B cell (primary cell): ENCODE results near the gene RANBP10. TPM values are rescaled to one million over a fixed set of nuclear protein-coding genes. Genes with fewer than 3 reads are reported as not detected.

Experiments used
- ATAC-seq: fragments of 200-7000 bp; cut with Tn5 transposase; one replicate; pipeline ENCODE4 v1.10.0; 2021; ENCODE audit warnings: low read depth, mild to moderate bottlenecking, moderate number of reproducible peaks, moderate library complexity
- CTCF ChIA-PET: fragments of 350-600 bp; sonication (Branson Sonifier 250); formaldehyde crosslinking; loops from one replicate; lab custom pipeline; 2021; ENCODE audit warnings: antibody characterized with exemption, inconsistent platforms; lab: Charles Lee
- POLR2A ChIA-PET: fragments of 350-600 bp; sonication (Branson Sonifier 250); formaldehyde crosslinking; loops from one replicate; lab custom pipeline; 2021; ENCODE audit warnings: antibody characterized with exemption; lab: Charles Lee
- DNase-seq: peaks from one replicate; pipeline ENCODE4 v3.0.0; 2013
- H2AFZ ChIP-seq: 2 replicates; pipeline ENCODE4 v1.6.1; 2012; ENCODE audit warnings: mild to moderate bottlenecking, low read depth, low read length; ENCODE audit not compliant: insufficient read depth, poor library complexity, severe bottlenecking
- H3K27ac ChIP-seq, 2 donors: 1 replicate in 1 of 2; 2 replicates in 1 of 2; pipeline ENCODE4 v1.5.1; 2012 to 2013; ENCODE audit warnings: low read length in 2 of 2, mild to moderate bottlenecking in 2 of 2, moderate library complexity in 1 of 2
- H3K27me3 ChIP-seq, 4 experiments: fragments of 200-600 bp in 1 of 4; sonication (generic) in 1 of 4; replicated peaks in 1 of 4; 1 replicate in 2 of 4; 2 replicates in 2 of 4; pipeline versions ENCODE4 v1.6.1 to v1.7.0; 2013 to 2016; ENCODE audit warnings: low read length in 3 of 4, mild to moderate bottlenecking in 2 of 4, mixed read lengths in 1 of 4, moderate library complexity in 1 of 4; ENCODE audit not compliant: insufficient read depth in 4 of 4, control insufficient read depth in 3 of 4; ENCODE audit errors: control extremely low read depth in 1 of 4
- H3K36me3 ChIP-seq, 2 experiments: replicated peaks in 1 of 2; 1 replicate in 1 of 2; 2 replicates in 1 of 2; pipeline versions ENCODE4 v1.6.1 to v1.7.1; 2013; ENCODE audit warnings: low read length in 1 of 2; ENCODE audit not compliant: insufficient read depth in 2 of 2, control insufficient read depth in 1 of 2; ENCODE audit errors: control extremely low read depth in 1 of 2, extremely low read depth in 1 of 2
- H3K4me1 ChIP-seq, 2 donors: fragments of 200-600 bp in 1 of 2; sonication (generic) in 1 of 2; 1 replicate in 1 of 2; 2 replicates in 1 of 2; pipeline versions ENCODE4 v1.5.1 to v1.6.1; 2013 to 2017; ENCODE audit warnings: low read length in 2 of 2; ENCODE audit not compliant: control insufficient read depth in 2 of 2, insufficient read depth in 2 of 2
- H3K4me2 ChIP-seq: replicated peaks from 2 replicates; pipeline ENCODE3; 2012; ENCODE audit warnings: mild to moderate bottlenecking, low read depth, low read length; ENCODE audit not compliant: poor library complexity, severe bottlenecking
- H3K4me3 ChIP-seq, 5 experiments: fragments of 200-600 bp in 1 of 5; sonication (generic) in 1 of 5; 1 replicate in 3 of 5; 2 replicates in 2 of 5; pipeline versions ENCODE4 v1.5.1 to v1.7.0; 2011 to 2016; ENCODE audit warnings: low read length in 4 of 5, mild to moderate bottlenecking in 4 of 5, low read depth in 2 of 5, control low read depth in 1 of 5, moderate library complexity in 1 of 5; ENCODE audit not compliant: insufficient read depth in 1 of 5; ENCODE audit errors: control extremely low read depth in 1 of 5, extremely low read depth in 1 of 5
- H3K79me2 ChIP-seq: fragments of 200-600 bp; sonication (generic); one replicate; pipeline ENCODE4 v1.6.0; 2016; ENCODE audit warnings: low read length; ENCODE audit not compliant: control insufficient read depth, insufficient read depth
- H3K9ac ChIP-seq: fragments of 200-600 bp; sonication (generic); 2 replicates; pipeline ENCODE4 v1.6.1; 2017; ENCODE audit warnings: mild to moderate bottlenecking, low read length, moderate library complexity
- H3K9me3 ChIP-seq, 3 donors: one replicate each; pipeline versions ENCODE4 v1.6.1 to v1.7.1; 2013; ENCODE audit warnings: low read length in 2 of 3; ENCODE audit not compliant: control insufficient read depth in 2 of 3, insufficient read depth in 1 of 3; ENCODE audit errors: control extremely low read depth in 1 of 3
- H4K20me1 ChIP-seq: 2 replicates; pipeline ENCODE4 v1.6.0; 2012; ENCODE audit warnings: mild to moderate bottlenecking, low read length; ENCODE audit not compliant: insufficient read depth, control insufficient read depth, poor library complexity, severe bottlenecking
- H3K27ac Mint-ChIP-seq: one replicate; pipeline ENCODE4 v1.8.0; 2021; ENCODE audit warnings: mixed read lengths
- H3K27me3 Mint-ChIP-seq: one replicate; pipeline ENCODE4 v1.8.0; 2021; ENCODE audit warnings: mixed read lengths
- H3K4me1 Mint-ChIP-seq: one replicate; pipeline ENCODE4 v1.8.0; 2021; ENCODE audit warnings: mixed read lengths
- H3K4me3 Mint-ChIP-seq: one replicate; pipeline ENCODE4 v1.8.0; 2021; ENCODE audit warnings: mixed read lengths
- H3K9me3 Mint-ChIP-seq: one replicate; pipeline ENCODE4 v1.8.0; 2022; ENCODE audit warnings: mixed read lengths; ENCODE audit not compliant: insufficient read depth
- EZH2 ChIP-seq: IDR thresholded peaks from 2 replicates; pipeline ENCODE4 v1.6.1; 2012; ENCODE audit warnings: borderline replicate concordance, low read depth, mild to moderate bottlenecking, moderate library complexity, low read length; ENCODE audit not compliant: insufficient read depth, poor library complexity, severe bottlenecking
- WGBS: methylation state at CpG from one replicate; pipeline ENCODE4 v1.1.5; 2013; ENCODE audit warnings: missing lambda C conversion rate; ENCODE audit not compliant: insufficient coverage; 5-methylcytosine and 5-hydroxymethylcytosine counted together
- intact Hi-C: fragments of 100-400 bp; cut with micrococcal nuclease; formaldehyde crosslinking; loops from one replicate; pipeline ENCODE4 v1.10.0; 2022
- polyA plus RNA-seq: library from polyadenylated mRNA; depleted of rRNA; stranded (reverse); fragments of >200 nt; gene quantifications from 2 replicates; pipeline ENCODE4 v1.2.3, GENCODE V29; 2012
- total RNA-seq, 2 donors: library from RNA; stranded (reverse); fragments of 120-200 nt in 1 of 2; gene quantifications; 1 replicate in 1 of 2; 2 replicates in 1 of 2; pipeline versions ENCODE4 v1.2.3 to v1.2.4, GENCODE V29; 2013 to 2022
- TF ChIP-seq, protein P1 (sequence below): fragments of 200-600 bp; IDR thresholded peaks from one replicate; pipeline ENCODE4 v1.8.0; 2022; ENCODE audit warnings: antibody characterized with exemption, mild to moderate bottlenecking

RANBP10 gene
- total and polyA plus RNA-seq, 2 donors (not counting 1 experiment from before 2014, with no cell fraction given), result 29.0 to 32.2 TPM

DNA sequence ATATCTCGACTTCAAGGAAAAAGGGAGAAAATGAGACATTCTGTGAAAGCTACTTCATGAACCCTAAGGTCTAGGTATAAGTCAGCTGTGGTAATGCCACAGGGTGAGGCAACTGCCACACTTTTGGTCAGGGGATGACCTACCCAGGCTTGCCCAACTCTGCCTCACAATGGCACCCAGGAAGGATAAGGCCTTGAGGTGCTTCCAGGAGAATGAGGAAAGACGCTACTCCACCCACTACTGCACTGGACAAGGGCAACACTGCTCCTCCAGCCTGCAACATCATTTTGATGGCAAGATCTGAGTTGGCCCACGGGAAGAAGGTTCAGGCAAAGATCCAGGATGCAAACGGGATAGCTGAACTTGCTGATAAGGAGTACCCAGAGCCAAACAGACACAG is 65.2 kb downstream of the RANBP10 start:
- peaks cover 2 to 54% of the 10 kb centered on the region in 2 experiments for H3K36me3 ChIP-seq
- DNase-seq (no peak), ATAC-seq (no peak)
- intact Hi-C loops, result no loop called here
- no peaks in the 10 kb centered on the region for H3K4me1 Mint-ChIP-seq
- no peak overlapping the region for H3K27ac Mint-ChIP-seq
- H3K4me1 ChIP-seq, result no peaks in the 10 kb centered on the region
- H3K79me2 ChIP-seq, result peaks cover 39% of the 10 kb centered on the region
- peaks cover 14% of the 10 kb centered on the region for H4K20me1 ChIP-seq
- no peaks in the 10 kb centered on the region for H3K27me3 ChIP-seq
- H3K4me2 ChIP-seq, result no peak overlapping the region
- H3K4me3 Mint-ChIP-seq, result no peak overlapping the region
- no peak for TF ChIP-seq EZH2
- TF ChIP-seq, protein P1, sequence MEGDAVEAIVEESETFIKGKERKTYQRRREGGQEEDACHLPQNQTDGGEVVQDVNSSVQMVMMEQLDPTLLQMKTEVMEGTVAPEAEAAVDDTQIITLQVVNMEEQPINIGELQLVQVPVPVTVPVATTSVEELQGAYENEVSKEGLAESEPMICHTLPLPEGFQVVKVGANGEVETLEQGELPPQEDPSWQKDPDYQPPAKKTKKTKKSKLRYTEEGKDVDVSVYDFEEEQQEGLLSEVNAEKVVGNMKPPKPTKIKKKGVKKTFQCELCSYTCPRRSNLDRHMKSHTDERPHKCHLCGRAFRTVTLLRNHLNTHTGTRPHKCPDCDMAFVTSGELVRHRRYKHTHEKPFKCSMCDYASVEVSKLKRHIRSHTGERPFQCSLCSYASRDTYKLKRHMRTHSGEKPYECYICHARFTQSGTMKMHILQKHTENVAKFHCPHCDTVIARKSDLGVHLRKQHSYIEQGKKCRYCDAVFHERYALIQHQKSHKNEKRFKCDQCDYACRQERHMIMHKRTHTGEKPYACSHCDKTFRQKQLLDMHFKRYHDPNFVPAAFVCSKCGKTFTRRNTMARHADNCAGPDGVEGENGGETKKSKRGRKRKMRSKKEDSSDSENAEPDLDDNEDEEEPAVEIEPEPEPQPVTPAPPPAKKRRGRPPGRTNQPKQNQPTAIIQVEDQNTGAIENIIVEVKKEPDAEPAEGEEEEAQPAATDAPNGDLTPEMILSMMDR, result no peak
- no peak overlapping the region for H3K27ac ChIP-seq
- WGBS, result 98% methylated on average over 4 of the region's 4 CpGs
- H3K4me3 ChIP-seq, result no peak overlapping the region
- H2AFZ ChIP-seq, result no peak overlapping the region
- POLR2A ChIA-PET, result interaction anchor here (0.6 kb wide), 1 partner anchor 19 kb away, joined by 9 read pairs; no protein-coding TSS in a partner anchor
- no peaks in the 10 kb centered on the region for H3K27me3 Mint-ChIP-seq
- H3K9me3 ChIP-seq, result no peaks in the 10 kb centered on the region
- CTCF ChIA-PET, result no interaction called here
- H3K9ac ChIP-seq, result no peak overlapping the region
- no peaks in the 10 kb centered on the region for H3K9me3 Mint-ChIP-seq

DNA sequence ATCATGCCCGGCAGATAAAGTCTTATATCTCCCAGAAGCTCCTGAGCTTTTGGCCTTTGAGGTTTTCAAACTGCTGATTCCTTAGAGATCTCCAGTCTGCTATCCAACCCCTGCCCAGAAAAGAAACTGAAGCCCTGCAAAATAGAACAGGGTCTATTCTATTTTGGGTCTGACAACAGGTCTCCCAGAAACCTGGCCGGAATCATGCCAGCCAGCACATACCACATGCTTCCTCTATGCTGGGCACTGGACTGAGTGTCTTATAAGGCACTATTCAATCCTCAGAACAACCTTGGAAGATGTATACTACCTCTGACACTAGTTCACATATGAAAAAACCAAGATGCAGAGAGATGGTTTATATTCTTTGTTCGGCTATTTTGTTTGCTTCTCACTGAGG is 66.0 kb downstream of the RANBP10 start:
- intact Hi-C loops, result no loop called here
- no peaks in the 10 kb centered on the region for H3K9me3 Mint-ChIP-seq
- Histone ChIP-seq H3K9ac (no peak overlapping the region), H3K4me2 (no peak overlapping the region), H3K36me3 (peaks cover 2 to 54% of the 10 kb centered on the region in 2 experiments), H4K20me1 (peaks cover 14% of the 10 kb centered on the region), H3K27ac (no peak overlapping the region), H3K27me3 (no peaks in the 10 kb centered on the region), H3K79me2 (peaks cover 36% of the 10 kb centered on the region), H3K4me3 (no peak overlapping the region), H3K4me1 (no peaks in the 10 kb centered on the region), H2AFZ (no peak overlapping the region), H3K9me3 (no peaks in the 10 kb centered on the region)
- H3K27me3 Mint-ChIP-seq, result no peaks in the 10 kb centered on the region
- POLR2A ChIA-PET, result interaction anchor here (0.6 to 0.7 kb wide), 2 partner anchors 13 to 19 kb away, joined by 3 to 9 read pairs; no protein-coding TSS in a partner anchor
- TF ChIP-seq, protein P1, result no peak
- TF ChIP-seq EZH2, result no peak
- no peak overlapping the region for H3K4me3 Mint-ChIP-seq
- no peaks in the 10 kb centered on the region for H3K4me1 Mint-ChIP-seq
- no peak for ATAC-seq
- no peak overlapping the region for H3K27ac Mint-ChIP-seq
- DNase-seq, result no peak
- CTCF ChIA-PET, result no interaction called here
- WGBS, result 100% methylated on average over 2 of the region's 3 CpGs
